Stimulated activated naive CD8-positive, alpha-beta T cell treated with anti-CD3 and anti-CD28 coated beads, Interleukin-15, Interleukin-2, amounts not matched to agents 100 ng/mL and 50 ng/mL, for 24 hours (primary cell): ENCODE results near the gene OR4E2.
"Not testable (repeated sequence)": the region's sequence is repeated elsewhere in the genome, so short reads cannot be mapped to it uniquely, and the experiment has no call there.

Source experiments
- H3K27ac Mint-ChIP-seq: one replicate; pipeline ENCODE4 v1.8.0; 2021; ENCODE audit warnings: mild to moderate bottlenecking, mixed read lengths
- H3K27me3 Mint-ChIP-seq: one replicate; pipeline ENCODE4 v1.8.0; 2021; ENCODE audit warnings: mixed read lengths
- H3K36me3 Mint-ChIP-seq: one replicate; pipeline ENCODE4 v1.8.0; 2021; ENCODE audit warnings: low read depth, mixed read lengths
- H3K4me1 Mint-ChIP-seq: one replicate; pipeline ENCODE4 v1.8.0; 2021; ENCODE audit warnings: low read depth, mixed read lengths
- H3K4me3 Mint-ChIP-seq: one replicate; pipeline ENCODE4 v1.8.0; 2021; ENCODE audit warnings: mild to moderate bottlenecking, mixed read lengths
- H3K9me3 Mint-ChIP-seq: one replicate; pipeline ENCODE4 v1.8.0; 2021; ENCODE audit warnings: mixed read lengths

OR4E2 gene

DNA sequence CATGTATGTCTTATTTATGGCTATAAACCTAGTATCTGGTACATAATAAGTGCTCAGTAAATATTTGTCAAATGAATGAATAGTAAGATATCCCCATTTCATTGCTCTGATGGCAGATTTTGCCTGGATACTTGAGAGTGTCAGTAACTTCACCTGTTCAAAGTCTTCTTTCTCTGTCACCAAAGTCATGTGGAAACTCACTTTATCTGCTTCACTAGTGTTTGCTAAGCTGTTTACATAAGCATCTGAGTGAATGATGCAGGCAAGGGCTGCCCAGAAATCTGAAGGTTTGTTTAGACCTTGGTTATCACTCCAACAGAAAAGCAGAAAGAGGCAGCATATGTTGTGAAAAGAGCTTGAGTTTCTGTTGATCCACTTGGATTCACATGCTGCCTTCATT, 15.6 kb downstream of the OR4E2 start:
- peaks cover 40% of the 10 kb centered on the region for H3K27me3 Mint-ChIP-seq
- H3K27ac Mint-ChIP-seq, result no peak overlapping the region
- H3K4me3 Mint-ChIP-seq, result no peak overlapping the region
- H3K36me3 Mint-ChIP-seq, result no peaks in the 10 kb centered on the region
- H3K4me1 Mint-ChIP-seq, result no peaks in the 10 kb centered on the region
- H3K9me3 Mint-ChIP-seq, result peaks cover 2% of the 10 kb centered on the region

DNA sequence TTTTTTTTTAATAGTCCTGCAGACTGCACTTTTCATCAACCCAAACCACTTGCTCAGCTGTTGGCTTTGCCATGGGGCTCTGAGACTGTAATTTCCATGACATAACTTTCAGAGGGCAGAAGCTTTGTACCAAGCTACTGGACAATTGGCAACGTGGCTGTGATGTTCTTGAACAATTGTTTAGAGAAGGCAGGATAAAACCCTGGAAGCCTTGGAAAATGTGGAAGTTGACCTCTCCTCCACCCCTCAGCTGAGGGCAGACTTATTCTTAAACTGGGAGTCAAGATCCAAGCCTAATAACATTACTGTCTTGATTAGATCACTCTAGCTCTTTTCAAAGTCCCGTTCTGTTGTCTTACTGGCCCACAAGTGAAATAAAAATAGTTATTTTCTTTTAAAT, 17.7 kb downstream of the OR4E2 start:
- H3K4me3 Mint-ChIP-seq, result no peak overlapping the region
- H3K27me3 Mint-ChIP-seq, result peaks cover 32% of the 10 kb centered on the region
- H3K4me1 Mint-ChIP-seq, result no peaks in the 10 kb centered on the region
- no peaks in the 10 kb centered on the region for H3K9me3 Mint-ChIP-seq
- H3K36me3 Mint-ChIP-seq, result no peaks in the 10 kb centered on the region
- H3K27ac Mint-ChIP-seq, result no peak overlapping the region

DNA sequence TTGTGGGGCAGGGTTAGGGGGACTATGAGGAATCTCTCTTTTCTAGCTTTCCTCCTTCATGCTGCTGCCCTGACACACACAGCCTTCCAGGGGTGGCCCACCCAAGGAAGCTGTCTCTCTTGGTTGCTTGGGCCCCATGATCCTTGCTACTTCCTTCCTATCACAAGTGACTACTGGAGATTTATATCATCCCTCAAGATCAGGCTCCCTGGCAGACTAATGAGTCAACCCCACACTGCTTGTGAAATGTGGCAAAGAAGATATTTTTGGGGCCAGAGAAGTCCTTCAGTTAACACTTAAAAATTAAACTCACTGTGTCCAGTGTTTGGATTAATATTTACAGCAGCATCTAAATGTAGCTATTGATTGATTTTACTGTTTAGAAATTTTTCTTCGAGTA, 18.5 kb downstream of the OR4E2 start:
- no peaks in the 10 kb centered on the region for H3K9me3 Mint-ChIP-seq
- H3K4me1 Mint-ChIP-seq, result no peaks in the 10 kb centered on the region
- H3K36me3 Mint-ChIP-seq, result no peaks in the 10 kb centered on the region
- H3K4me3 Mint-ChIP-seq, result no peak overlapping the region
- peaks cover 32% of the 10 kb centered on the region for H3K27me3 Mint-ChIP-seq
- no peak overlapping the region for H3K27ac Mint-ChIP-seq

DNA sequence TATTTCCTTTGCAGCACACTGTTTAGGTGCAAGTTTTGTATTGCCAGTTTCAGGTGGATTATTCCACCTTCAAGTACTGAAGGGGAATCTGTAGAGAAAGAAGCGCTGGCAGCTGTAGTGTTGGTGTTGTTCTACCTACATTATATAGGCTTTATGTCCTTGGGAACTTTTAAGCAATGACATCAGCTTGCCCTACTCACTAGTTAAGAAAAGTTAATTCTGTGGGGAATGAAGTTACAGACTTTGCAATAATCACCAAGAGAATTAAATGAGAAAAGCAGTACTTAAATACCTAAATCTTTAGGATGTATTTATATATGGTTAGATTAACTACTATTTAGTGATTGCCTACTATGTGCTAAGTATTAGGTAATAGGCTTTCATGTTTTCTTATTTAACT, 20.1 kb downstream of the OR4E2 start, which contains the start of gene OR4E1:
Gene OR4E1 (minus strand): TSS at position 101 of the 400 bp plus-strand sequence. CDS start 2,883 bp downstream, outside the sequence.
- Mint-ChIP-seq H3K9me3 (no peaks in the 10 kb centered on the region), H3K4me3 (no peak within 1 kb of the TSS), H3K36me3 (no peaks in the 10 kb centered on the region), H3K4me1 (no peaks in the 10 kb centered on the region), H3K27me3 (peaks cover 34% of the 10 kb centered on the region), H3K27ac (no peak within 1 kb of the TSS)

DNA sequence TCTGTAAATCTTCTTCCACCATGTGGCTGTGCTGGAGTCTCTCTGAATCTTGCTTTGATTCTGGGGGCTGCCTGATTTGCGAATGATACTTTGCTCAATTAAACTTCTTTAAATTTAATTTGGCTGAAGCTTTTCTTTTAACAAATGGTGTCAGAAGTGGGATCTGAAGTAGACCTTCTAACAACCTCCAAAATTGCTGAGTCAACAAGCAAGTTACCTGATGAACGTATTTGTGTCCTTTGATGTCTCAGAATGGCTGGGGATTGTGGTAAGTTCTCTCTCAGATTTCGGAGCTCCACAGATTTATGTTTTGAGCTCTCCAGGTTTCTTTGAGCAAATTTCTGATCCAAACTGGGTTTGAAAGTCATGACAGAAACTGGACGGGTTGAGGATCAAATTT, 21.9 kb downstream of the OR4E2 start:
- Mint-ChIP-seq H3K27me3 (peaks cover 21% of the 10 kb centered on the region), H3K27ac (no peak overlapping the region), H3K9me3 (no peaks in the 10 kb centered on the region), H3K36me3 (no peaks in the 10 kb centered on the region), H3K4me3 (no peak overlapping the region), H3K4me1 (no peaks in the 10 kb centered on the region)

DNA sequence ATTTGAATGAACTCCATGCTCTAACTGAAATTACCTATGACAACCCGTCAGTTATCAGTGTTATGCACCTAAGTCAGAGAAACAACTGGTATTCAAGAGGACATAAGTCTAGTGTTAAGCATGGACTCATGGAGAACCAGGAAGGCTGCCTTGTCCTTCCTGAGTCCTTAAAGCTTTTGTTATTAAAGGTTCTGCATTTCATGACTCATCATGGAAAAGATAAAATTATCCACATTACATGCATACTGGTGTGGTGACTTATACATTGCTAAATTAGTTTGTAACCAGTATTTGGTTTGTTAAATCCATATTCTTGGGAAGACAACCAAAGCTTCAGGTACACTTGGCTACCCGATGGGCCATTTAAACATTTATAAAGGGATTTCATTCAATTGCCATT, 26.4 kb downstream of the OR4E2 start:
- no peaks in the 10 kb centered on the region for H3K36me3 Mint-ChIP-seq
- no peak overlapping the region for H3K27ac Mint-ChIP-seq
- no peaks in the 10 kb centered on the region for H3K4me1 Mint-ChIP-seq
- no peak overlapping the region for H3K4me3 Mint-ChIP-seq
- H3K27me3 Mint-ChIP-seq, result peaks cover 19% of the 10 kb centered on the region
- no peaks in the 10 kb centered on the region for H3K9me3 Mint-ChIP-seq

DNA sequence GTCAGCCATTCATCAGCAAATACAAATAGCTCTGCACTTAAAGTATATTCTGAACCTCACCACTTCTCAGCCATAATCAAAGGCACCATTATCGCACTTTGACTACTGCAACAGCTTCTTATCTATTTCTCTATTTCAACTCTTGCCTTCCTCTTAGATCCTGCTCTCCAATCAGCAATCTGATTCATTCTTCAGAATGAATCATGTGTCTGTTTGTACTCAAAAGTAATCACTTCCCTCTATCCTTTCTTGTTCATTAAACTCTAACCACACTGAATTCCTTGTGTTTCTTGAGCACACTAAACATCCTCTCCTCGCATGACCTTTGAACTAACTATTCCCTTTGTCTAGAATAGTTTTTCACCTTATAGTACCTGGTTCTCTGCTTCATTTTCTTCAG, 32.8 kb downstream of the OR4E2 start:
- Mint-ChIP-seq H3K4me3 (no peak overlapping the region), H3K27ac (no peak overlapping the region), H3K4me1 (no peaks in the 10 kb centered on the region), H3K27me3 (peaks cover 29% of the 10 kb centered on the region), H3K9me3 (no peaks in the 10 kb centered on the region), H3K36me3 (no peaks in the 10 kb centered on the region)

DNA sequence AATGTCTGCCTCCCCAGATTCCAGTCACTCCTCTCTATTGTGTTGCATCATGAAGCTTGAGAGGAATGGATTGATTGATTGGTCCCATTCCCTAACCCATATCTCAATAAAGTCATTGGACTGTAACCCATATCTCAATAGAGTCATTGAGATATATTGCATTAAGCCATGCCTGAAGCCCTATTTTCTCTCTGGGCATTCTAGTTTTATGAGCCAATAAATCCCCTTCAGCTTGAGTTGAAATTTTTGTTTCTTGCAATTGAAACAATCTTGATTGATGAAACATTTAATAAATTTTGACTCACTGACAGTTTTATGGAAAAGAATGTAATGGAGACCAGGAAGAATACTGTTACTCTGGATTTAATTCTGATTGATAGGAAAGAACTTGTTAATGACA, 40.8 kb downstream of the OR4E2 start:
- H3K4me3 Mint-ChIP-seq, result no peak overlapping the region
- H3K4me1 Mint-ChIP-seq, result no peaks in the 10 kb centered on the region
- no peak overlapping the region for H3K27ac Mint-ChIP-seq

DNA sequence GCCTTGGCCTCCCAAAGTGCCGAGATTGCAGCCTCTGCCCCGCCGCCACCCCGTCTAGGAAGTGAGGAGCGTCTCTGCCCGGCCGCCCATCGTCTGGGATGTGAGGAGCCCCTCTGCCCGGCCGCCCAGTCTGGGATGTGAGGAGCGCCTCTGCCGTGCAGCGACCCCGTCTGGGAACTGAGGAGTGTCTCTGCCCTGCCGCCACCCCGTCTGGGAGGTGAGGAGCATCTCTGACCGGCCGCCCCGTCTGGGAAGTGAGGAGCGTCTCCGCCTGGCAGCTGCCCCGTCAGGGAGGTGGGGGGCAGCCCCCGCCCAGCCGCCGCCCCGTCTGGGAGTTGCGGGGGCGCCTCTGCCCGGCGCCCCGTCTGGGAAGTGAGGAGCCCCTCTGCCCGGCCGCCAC, 44.0 kb downstream of the OR4E2 start:
- not testable (repeated sequence) for H3K4me3 Mint-ChIP-seq, H3K4me1 Mint-ChIP-seq, H3K36me3 Mint-ChIP-seq, H3K27ac Mint-ChIP-seq, H3K9me3 Mint-ChIP-seq
- peaks cover 15% of the 10 kb centered on the region for H3K27me3 Mint-ChIP-seq

More for the DNA sequence above, 40.8 kb downstream of the OR4E2 start:
- Mint-ChIP-seq H3K36me3 (no peaks in the 10 kb centered on the region), H3K27me3 (peaks cover 13% of the 10 kb centered on the region), H3K9me3 (no peaks in the 10 kb centered on the region)

DNA sequence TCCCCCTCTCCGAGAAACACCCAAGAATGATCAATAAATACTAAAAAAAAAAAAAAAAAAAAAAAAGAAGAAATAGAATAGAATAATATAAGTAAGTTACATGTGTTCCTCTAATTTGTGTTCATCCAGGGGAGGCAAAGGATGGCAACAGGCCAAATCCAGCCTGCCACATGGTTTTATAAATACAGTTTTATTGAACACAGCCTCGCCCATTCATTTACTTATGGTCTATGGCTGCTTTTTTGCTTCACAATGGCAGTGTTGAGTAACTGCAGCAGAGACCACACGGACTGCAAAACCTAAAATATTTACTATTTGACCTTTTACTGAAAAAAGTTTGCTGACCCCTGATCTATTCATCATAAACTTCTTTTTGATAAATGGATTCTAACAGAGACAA, 44.9 kb downstream of the OR4E2 start:
- H3K27ac Mint-ChIP-seq, H3K4me1 Mint-ChIP-seq, H3K9me3 Mint-ChIP-seq, H3K36me3 Mint-ChIP-seq, H3K4me3 Mint-ChIP-seq: not testable (repeated sequence)
- H3K27me3 Mint-ChIP-seq, result peaks cover 15% of the 10 kb centered on the region

DNA sequence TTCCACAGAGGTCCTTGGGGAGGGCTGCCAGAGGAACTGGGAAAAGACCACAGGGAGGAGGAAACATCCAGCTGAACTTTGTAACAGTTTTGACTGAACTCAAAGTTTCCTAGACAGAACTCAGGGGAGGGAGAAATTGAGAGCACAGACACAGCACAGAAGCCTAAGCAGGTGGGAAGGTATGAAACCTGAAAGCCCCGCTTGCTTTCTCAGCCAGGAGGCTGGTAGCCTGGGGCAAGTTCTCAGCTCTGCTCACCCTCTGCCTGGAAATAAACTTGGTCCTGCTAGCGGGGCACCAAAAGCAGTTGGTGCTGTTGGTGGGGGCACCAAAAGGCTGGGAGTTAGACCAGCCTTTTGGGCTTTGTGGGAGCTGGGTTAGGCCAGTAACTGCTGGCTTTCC, 45.9 kb downstream of the OR4E2 start:
- Mint-ChIP-seq H3K9me3 (no peaks in the 10 kb centered on the region), H3K27me3 (peaks cover 15% of the 10 kb centered on the region), H3K4me1 (peaks cover 15% of the 10 kb centered on the region), H3K36me3 (no peaks in the 10 kb centered on the region), H3K4me3 (no peak overlapping the region), H3K27ac (no peak overlapping the region)

DNA sequence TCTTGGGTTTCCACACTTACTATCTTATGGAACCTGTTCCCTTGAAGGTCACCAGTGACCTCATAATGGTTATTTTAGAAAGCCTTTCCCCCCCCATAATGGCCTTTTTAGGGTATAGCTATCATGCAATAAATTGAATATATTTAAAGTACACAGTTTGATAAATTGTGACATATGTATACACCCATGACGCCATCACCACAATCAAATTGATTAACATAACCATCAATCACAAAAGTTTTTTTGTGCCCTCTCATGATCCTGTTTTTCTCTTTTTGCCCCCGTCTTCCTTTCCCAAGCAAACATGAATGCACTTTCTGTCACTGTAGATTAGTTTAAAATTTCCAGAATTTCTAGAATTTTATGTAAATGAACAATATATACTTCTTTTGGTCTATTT, 48.7 kb downstream of the OR4E2 start:
- Mint-ChIP-seq H3K4me1 (peaks cover 23% of the 10 kb centered on the region), H3K4me3 (no peak overlapping the region), H3K9me3 (no peaks in the 10 kb centered on the region), H3K36me3 (no peaks in the 10 kb centered on the region), H3K27ac (no peak overlapping the region), H3K27me3 (peaks cover 20% of the 10 kb centered on the region)

DNA sequence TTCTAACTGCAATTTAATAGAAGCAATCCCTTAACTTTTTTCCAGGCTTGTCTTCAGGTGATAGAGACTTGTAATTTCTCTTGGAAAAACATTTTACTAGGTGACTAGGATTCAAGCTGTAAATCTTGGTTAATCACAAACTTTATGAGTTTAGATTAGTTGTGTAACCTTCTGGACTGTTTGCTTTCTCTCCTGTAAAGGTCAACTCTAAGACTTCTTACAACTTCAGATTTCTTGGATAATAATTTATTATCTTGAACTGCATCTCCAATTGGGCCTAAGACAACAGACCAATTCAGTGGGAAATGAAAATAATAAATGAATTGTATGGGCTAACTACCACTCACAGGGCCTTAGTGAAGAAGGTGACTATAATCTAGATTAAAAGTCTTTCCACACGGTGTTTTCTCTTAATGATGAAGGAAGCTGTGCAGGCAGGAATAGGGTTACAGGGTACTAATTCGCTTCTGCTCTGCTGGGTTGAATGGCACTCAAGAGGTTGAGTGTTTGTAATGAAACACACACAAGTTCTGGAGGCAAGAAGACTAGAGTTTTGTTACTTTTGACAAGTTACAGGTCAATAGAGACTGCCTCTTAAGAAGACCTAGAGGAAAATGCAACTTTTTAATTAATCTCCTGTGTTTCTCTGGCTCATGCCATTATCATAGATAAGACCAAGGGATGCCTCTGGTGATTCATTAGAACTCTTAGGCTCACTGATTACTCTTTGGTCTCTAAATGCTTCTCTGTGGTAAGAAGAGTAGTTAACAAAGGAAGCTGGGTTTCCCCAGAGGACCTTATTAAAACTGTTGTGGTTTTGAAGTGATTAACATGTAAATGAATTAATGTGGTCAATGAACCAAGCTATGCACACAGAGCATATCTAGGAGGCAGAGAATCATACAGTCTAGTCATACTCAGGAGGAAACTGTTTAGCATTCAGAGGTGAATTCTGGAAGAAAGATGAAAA, 50.0 kb downstream of the OR4E2 start:
- no peaks in the 10 kb centered on the region for H3K36me3 Mint-ChIP-seq
- H3K4me1 Mint-ChIP-seq, result peaks cover 23% of the 10 kb centered on the region
- H3K4me3 Mint-ChIP-seq, result no peak overlapping the region
- H3K9me3 Mint-ChIP-seq, result no peaks in the 10 kb centered on the region
- peaks cover 29% of the 10 kb centered on the region for H3K27me3 Mint-ChIP-seq
- H3K27ac Mint-ChIP-seq, result no peak overlapping the region

DNA sequence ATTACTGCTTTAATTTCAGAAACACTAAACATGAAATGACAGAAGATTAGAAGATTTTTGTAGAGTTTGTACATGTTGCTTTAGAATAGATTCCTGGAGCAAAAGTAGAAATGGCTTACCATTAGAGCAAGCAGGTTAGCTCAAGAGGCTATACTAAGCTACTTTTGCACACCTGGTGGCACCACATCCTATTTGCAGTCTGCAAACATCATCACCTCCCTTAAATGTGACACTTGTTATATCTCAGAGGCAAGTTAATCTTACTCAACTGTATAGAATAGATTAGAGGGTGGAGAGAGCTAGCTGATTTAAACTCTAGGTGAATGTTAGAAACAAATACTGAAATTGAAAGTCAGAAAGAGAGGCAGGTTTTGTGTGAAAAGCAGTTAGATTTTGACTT, 50.7 kb downstream of the OR4E2 start:
- peaks cover 35% of the 10 kb centered on the region for H3K27me3 Mint-ChIP-seq
- H3K4me1 Mint-ChIP-seq, result peaks cover 23% of the 10 kb centered on the region
- no peak overlapping the region for H3K27ac Mint-ChIP-seq
- no peaks in the 10 kb centered on the region for H3K9me3 Mint-ChIP-seq
- H3K4me3 Mint-ChIP-seq, result no peak overlapping the region
- H3K36me3 Mint-ChIP-seq, result no peaks in the 10 kb centered on the region

DNA sequence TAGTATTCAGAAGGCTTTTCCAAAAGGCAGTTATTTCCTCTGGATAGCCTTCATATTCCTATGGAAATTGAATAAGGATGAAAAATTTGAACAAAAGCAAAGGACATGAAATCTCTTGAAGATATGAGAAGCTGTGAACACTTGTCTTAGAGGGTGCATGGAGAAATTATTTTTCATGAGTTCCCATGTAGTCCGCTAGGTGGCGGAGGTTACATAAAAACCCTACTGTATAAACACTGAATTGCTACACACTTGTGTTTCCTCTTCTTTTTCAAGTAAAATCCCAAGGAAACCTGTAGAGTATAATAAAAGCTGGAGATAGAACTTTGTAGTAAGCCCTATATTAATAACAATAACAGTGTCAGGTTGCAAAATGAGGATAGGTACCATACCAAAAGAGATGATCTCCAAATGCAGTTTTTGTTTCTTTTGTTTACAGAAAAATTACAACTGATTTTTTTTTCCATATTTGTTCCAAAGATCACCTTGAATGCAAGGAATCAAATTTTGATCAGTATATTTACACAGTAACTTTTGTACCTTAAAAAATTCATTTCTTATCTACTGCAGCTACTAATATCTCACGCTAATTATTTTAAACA, 57.8 kb downstream of the OR4E2 start:
- no peaks in the 10 kb centered on the region for H3K4me1 Mint-ChIP-seq
- no peaks in the 10 kb centered on the region for H3K36me3 Mint-ChIP-seq
- H3K9me3 Mint-ChIP-seq, result no peaks in the 10 kb centered on the region
- H3K4me3 Mint-ChIP-seq, result peak overlapping the region; percentile 60
- H3K27me3 Mint-ChIP-seq, result peaks cover 32% of the 10 kb centered on the region
- no peak overlapping the region for H3K27ac Mint-ChIP-seq
